GM12864 (cell line): ENCODE data around the gene MAP3K2.

Source experiments
- DNase-seq: peaks from one replicate; pipeline ENCODE4 v3.0.0-alpha.2; 2011; ENCODE audit warnings: low read depth
- H3K4me3 ChIP-seq: 2 replicates; pipeline ENCODE4 v1.5.1; 2011; ENCODE audit warnings: mild to moderate bottlenecking, low read depth, low read length, control low read depth
- TF ChIP-seq, protein P1 (sequence below): IDR thresholded peaks from 2 replicates; pipeline ENCODE4 v1.5.1; 2011; ENCODE audit warnings: low read depth, mild to moderate bottlenecking, moderate library complexity, low read length, control low read depth, inconsistent platforms; ENCODE audit errors: missing control alignments

MAP3K2 gene, protein sequence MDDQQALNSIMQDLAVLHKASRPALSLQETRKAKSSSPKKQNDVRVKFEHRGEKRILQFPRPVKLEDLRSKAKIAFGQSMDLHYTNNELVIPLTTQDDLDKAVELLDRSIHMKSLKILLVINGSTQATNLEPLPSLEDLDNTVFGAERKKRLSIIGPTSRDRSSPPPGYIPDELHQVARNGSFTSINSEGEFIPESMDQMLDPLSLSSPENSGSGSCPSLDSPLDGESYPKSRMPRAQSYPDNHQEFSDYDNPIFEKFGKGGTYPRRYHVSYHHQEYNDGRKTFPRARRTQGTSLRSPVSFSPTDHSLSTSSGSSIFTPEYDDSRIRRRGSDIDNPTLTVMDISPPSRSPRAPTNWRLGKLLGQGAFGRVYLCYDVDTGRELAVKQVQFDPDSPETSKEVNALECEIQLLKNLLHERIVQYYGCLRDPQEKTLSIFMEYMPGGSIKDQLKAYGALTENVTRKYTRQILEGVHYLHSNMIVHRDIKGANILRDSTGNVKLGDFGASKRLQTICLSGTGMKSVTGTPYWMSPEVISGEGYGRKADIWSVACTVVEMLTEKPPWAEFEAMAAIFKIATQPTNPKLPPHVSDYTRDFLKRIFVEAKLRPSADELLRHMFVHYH

DNA sequence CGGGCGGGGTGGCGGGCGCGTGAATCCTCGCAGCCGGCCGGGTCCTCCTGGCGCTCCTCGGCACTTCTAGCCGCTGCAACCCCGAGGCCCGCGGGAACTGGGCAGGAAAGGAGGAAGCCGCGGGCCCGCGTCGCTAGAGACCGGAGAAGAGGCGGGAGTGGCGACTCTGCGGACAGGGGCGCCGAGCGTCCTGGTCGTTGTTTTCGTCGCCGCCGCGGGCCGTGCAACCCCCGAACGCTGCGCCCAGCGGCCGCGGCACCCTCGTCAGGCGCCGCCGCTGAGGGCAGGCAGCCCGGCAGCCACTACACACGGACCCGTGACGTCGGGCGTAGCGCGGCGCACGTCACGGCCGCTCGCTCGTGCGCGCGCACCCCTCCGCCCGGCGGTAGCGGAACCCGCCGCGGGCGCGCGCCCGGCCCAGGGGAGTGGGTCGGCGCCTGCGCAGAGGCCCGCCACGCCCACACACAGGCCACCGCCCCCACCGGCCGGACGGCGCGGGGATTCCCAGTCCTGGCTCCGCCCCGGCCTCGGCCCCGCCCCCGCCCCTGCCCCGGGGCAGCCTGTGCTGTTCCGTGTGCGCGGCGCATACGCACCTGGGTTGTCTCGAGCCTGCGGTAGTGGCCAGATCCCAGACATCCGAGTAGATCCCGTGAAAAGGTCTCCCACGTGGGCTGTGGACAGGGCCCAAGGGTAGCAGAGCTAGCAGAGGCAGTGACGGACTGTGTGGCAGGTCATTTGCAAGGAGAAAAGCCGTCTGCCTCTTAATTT is at the start of gene MAP3K2:
Gene MAP3K2 (minus strand): TSS at position 321 of the 768 bp plus-strand sequence. CDS start 44,846 bp downstream, outside the sequence.
- DNase-seq: no peak
- TF ChIP-seq, protein P1, sequence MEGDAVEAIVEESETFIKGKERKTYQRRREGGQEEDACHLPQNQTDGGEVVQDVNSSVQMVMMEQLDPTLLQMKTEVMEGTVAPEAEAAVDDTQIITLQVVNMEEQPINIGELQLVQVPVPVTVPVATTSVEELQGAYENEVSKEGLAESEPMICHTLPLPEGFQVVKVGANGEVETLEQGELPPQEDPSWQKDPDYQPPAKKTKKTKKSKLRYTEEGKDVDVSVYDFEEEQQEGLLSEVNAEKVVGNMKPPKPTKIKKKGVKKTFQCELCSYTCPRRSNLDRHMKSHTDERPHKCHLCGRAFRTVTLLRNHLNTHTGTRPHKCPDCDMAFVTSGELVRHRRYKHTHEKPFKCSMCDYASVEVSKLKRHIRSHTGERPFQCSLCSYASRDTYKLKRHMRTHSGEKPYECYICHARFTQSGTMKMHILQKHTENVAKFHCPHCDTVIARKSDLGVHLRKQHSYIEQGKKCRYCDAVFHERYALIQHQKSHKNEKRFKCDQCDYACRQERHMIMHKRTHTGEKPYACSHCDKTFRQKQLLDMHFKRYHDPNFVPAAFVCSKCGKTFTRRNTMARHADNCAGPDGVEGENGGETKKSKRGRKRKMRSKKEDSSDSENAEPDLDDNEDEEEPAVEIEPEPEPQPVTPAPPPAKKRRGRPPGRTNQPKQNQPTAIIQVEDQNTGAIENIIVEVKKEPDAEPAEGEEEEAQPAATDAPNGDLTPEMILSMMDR: no peak
- peak within 1 kb of the TSS; percentile 97 for H3K4me3 ChIP-seq

DNA sequence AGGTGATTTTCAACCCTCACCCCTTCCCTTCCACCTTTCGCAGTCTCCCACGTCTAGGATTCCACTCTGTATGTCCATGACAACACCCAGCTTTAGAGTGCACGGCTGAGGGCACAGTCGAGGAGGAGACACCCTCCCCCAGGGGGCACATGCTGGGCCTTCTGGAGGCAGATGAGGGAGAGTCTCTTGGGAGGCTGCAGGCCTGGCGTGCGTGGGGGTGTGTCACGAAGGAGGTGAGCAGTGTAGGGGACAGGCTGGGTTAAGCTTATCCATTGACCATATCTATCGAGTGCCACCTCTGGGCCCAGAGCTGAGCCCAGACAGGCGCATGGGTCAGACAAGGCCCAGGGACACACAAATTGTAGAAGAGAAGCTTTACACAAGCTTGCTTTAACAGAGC is 49.3 kb upstream of the MAP3K2 start:
- no peak for DNase-seq
- H3K4me3 ChIP-seq: no peak overlapping the region
- TF ChIP-seq, protein P1: no peak

DNA sequence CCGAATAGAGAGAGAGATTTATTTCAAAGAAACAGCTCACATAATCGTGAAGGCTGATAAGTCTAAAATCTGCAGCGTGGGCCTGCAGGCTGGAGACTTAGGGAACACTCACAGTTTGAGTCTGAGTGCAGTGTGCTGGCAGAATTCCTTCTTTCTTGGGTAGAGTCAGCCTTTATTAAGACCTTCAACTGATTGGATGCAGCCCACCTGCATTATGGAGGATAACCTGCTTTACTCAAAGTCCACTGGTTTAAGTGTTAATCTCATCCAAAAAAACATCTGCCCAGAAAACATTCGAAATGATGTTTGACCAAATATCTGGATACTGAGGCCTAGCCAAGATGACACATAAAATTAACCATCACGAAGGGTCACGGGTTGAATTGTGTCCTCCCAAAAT is 46.7 kb upstream of the MAP3K2 start:
- TF ChIP-seq, protein P1: no peak
- DNase-seq: no peak
- H3K4me3 ChIP-seq: no peak overlapping the region

DNA sequence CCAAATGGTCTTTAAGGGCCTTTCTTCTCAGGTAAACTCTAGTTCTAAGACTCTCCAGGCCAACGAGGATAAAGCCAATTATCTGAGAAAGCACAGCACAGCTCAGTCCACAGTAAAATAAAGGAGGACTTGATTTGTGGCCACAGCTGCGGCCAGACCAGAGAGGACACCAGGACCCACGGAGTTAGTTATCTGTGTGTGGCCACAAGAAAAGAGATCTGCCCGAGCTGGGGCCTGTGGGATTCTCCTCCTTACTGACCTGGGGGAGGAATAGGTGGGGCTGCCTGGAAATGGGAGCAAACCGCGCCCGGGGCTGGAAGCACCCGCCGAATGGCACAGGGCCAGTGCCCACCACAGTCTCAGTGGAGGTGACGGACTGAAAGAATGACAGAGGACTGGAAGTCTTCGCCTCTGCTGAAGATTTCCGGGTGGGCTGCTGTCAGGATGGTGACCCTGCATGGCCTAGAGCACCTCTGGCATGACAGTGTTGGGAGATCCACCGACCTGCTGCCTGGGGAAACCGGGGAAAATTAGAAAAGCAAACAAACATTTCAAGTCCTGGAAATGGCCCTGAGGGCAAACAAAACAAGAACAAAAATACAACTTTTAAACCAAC is 43.7 kb upstream of the MAP3K2 start:
- no peak for DNase-seq
- TF ChIP-seq, protein P1: no peak
- no peak overlapping the region for H3K4me3 ChIP-seq

DNA sequence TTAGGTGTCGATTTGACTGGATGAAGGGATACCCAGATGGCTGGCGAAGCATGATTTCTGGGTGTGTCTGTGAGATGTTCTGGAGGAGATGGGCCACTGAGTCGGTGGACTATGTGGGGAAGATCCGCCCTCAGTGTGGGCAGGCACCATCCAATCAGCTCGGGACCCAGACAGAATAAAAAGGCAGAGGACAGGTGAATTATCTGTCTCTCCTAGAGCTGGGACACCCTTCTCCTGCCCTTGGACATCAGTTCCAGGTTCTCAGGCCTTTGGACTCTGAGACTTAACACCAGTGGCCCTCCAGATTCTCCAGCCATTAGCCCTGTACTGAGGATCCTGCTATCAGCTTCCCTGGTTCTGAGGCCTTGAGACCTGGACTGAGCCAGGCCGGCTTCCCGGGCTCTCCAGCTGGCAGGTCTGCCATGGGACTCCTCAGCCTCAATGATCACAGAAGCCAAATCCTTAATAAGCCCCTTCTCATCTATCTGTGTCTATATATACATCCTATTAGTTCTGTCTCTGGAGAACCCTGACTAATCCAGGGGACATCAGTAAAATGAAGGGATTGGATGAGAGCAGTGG is 42.2 kb upstream of the MAP3K2 start:
- TF ChIP-seq, protein P1: no peak
- H3K4me3 ChIP-seq: no peak overlapping the region
- no peak for DNase-seq

DNA sequence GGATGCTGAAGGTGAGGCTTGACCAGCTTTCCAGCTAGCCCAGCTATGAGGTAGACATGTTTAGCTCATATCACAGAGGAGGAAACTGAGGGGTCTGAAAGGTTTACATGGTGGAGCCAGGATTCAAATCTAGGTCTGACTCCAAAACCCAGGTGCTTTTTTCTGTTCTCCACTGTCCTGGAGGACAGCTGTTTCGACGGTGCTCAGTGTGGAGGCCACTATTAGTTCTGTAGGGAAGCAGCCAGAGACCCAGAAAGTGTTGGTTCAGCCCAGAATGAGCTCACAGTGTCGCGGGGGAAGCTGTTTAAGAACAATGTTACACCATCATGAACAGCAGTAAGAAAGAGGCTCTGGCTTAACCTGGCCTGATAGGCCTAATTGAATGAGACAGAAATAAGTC is 41.5 kb upstream of the MAP3K2 start:
- DNase-seq: no peak
- H3K4me3 ChIP-seq: no peak overlapping the region
- TF ChIP-seq, protein P1: no peak
